Endothelial cell of umbilical vein (primary cell): ENCODE data around the gene PIK3R1. TPM values are rescaled to one million over a fixed set of nuclear protein-coding genes. Genes with fewer than 3 reads are reported as not detected.

Experiments used
- BruUV-seq: library from RNA; stranded (reverse); fragments of 400-500 nt; replicated peaks from 2 replicates; lab custom pipeline; 2021; lab: Mats Ljungman, UMichigan
- CTCF ChIA-PET: fragments of 300-600, 350-600 bp; sonication (Branson Sonifier 250); formaldehyde crosslinking; loops from one replicate; lab custom pipeline; 2021; ENCODE audit warnings: antibody characterized with exemption, inconsistent platforms; lab: Charles Lee
- POLR2A ChIA-PET: fragments of 300-600, 350-600 bp; sonication (Branson Sonifier 250); formaldehyde crosslinking; loops from one replicate; lab custom pipeline; 2021; ENCODE audit warnings: antibody characterized with exemption, inconsistent platforms; lab: Charles Lee
- DNase-seq: peaks from one replicate; pipeline ENCODE4 v3.0.0-alpha.2; 2011; ENCODE audit warnings: low read depth, low spot score
- FAIRE-seq: peaks from 2 replicates; lab custom pipeline; 2011; peaks lifted over from hg19 to GRCh38; lab: Jason Lieb, UNC
- H2AFZ ChIP-seq: 2 replicates; pipeline ENCODE4 v1.6.0; 2012; ENCODE audit warnings: low read depth, low read length, control low read depth, inconsistent platforms
- H3K27ac ChIP-seq: 2 replicates; pipeline ENCODE4 v1.5.1; 2011; ENCODE audit warnings: low read depth, mild to moderate bottlenecking, control low read depth, low read length, moderate library complexity; ENCODE audit not compliant: insufficient read depth
- H3K27me3 ChIP-seq, 2 experiments: 2 replicates each; pipeline versions ENCODE4 v1.6.0 to v1.6.1; 2011; ENCODE audit warnings: low read length in 2 of 2, mixed read lengths in 1 of 2; ENCODE audit not compliant: control insufficient read depth in 2 of 2, insufficient read depth in 2 of 2
- H3K36me3 ChIP-seq, 2 experiments: 2 replicates in 1 of 2; 3 replicates in 1 of 2; pipeline ENCODE4 v1.5.1; 2011; ENCODE audit warnings: low read length in 2 of 2, mild to moderate bottlenecking in 1 of 2, moderate library complexity in 1 of 2; ENCODE audit not compliant: control insufficient read depth in 2 of 2, insufficient read depth in 2 of 2; ENCODE audit errors: extremely low read depth in 1 of 2
- H3K4me1 ChIP-seq: 3 replicates; pipeline ENCODE4 v1.5.1; 2011; ENCODE audit warnings: mild to moderate bottlenecking, low read length; ENCODE audit not compliant: control insufficient read depth, insufficient read depth; ENCODE audit errors: extremely low read depth
- H3K4me2 ChIP-seq: 2 replicates; pipeline ENCODE4 v1.6.1; 2011; ENCODE audit warnings: low read length, control low read depth, mixed read lengths; ENCODE audit not compliant: insufficient read depth
- H3K4me3 ChIP-seq, 3 experiments: fragments of 200-600 bp in 1 of 3; sonication (generic), shearing (Covaris generic) in 1 of 3; replicated peaks in 1 of 3; 2 replicates each; pipeline ENCODE4 v1.5.1; 2011 to 2016; ENCODE audit warnings: control low read depth in 3 of 3, low read length in 3 of 3, mild to moderate bottlenecking in 2 of 3, inconsistent platforms in 1 of 3, low read depth in 1 of 3, moderate library complexity in 1 of 3; ENCODE audit not compliant: insufficient read depth in 1 of 3
- H3K79me2 ChIP-seq: 2 replicates; pipeline ENCODE4 v1.6.0; 2012; ENCODE audit warnings: low read length, inconsistent platforms; ENCODE audit not compliant: control insufficient read depth, insufficient read depth
- H3K9ac ChIP-seq: replicated peaks from 2 replicates; pipeline ENCODE3; 2011; ENCODE audit warnings: low read length, control low read depth; ENCODE audit not compliant: insufficient read depth; ENCODE audit errors: extremely low read depth
- H3K9me1 ChIP-seq: replicated peaks from 3 replicates; pipeline ENCODE4 v1.6.0; 2011; ENCODE audit warnings: mild to moderate bottlenecking, low read length; ENCODE audit not compliant: control insufficient read depth, insufficient read depth; ENCODE audit errors: extremely low read depth
- H3K9me3 ChIP-seq: replicated peaks from 2 replicates; pipeline ENCODE4 v1.5.1; 2012; ENCODE audit warnings: low read length, inconsistent platforms; ENCODE audit not compliant: control insufficient read depth, insufficient read depth
- H4K20me1 ChIP-seq: replicated peaks from 2 replicates; pipeline ENCODE3; 2011; ENCODE audit warnings: mild to moderate bottlenecking, low read length; ENCODE audit not compliant: control insufficient read depth, insufficient read depth; ENCODE audit errors: extremely low read depth
- EZH2 ChIP-seq: IDR thresholded peaks from 2 replicates; pipeline ENCODE4 v1.6.1; 2012; ENCODE audit warnings: borderline replicate concordance, low read depth, mild to moderate bottlenecking, moderate library complexity, low read length, inconsistent platforms; ENCODE audit not compliant: severe bottlenecking
- FOS ChIP-seq: IDR thresholded peaks from 2 replicates; pipeline ENCODE4 v1.6.1; 2011; ENCODE audit warnings: mild to moderate bottlenecking, low read length, moderate library complexity, borderline replicate concordance; ENCODE audit not compliant: insufficient read depth
- GATA2 ChIP-seq: IDR thresholded peaks from 2 replicates; pipeline ENCODE4 v1.7.0; 2011; ENCODE audit warnings: low read depth, mild to moderate bottlenecking, moderate library complexity, mixed read lengths, low read length; ENCODE audit not compliant: insufficient read length, insufficient read depth
- JUN ChIP-seq: IDR thresholded peaks from 2 replicates; pipeline ENCODE4 v1.6.1; 2011; ENCODE audit warnings: borderline replicate concordance, low read depth; ENCODE audit not compliant: insufficient read length, insufficient read depth
- MAX ChIP-seq: IDR thresholded peaks from 2 replicates; pipeline ENCODE4 v1.6.1; 2011; ENCODE audit not compliant: insufficient read depth, insufficient read length
- MYC ChIP-seq: IDR thresholded peaks from one replicate; pipeline ENCODE4 v1.6.1; 2011; ENCODE audit warnings: mild to moderate bottlenecking, low read depth, low read length
- POLR2A ChIP-seq: IDR thresholded peaks from 2 replicates; pipeline ENCODE4 v1.6.1; 2012; ENCODE audit warnings: low read depth, mild to moderate bottlenecking, control low read depth, low read length
- POLR2AphosphoS5 ChIP-seq: IDR thresholded peaks from 2 replicates; pipeline ENCODE4 v1.6.1; 2012; ENCODE audit warnings: low read depth, mild to moderate bottlenecking, control low read depth, low read length, moderate library complexity; ENCODE audit not compliant: insufficient read depth
- dilution Hi-C: fragments of 300-500 bp; cut with MboI; formaldehyde crosslinking; loops from one replicate; pipeline ENCODE4 v1.15.0; 2019; ENCODE audit warnings: low sequenced_read_pairs; ENCODE audit not compliant: extremely low pct_ligation_motif_present
- intact Hi-C: fragments of 100-400 bp; cut with micrococcal nuclease; formaldehyde crosslinking; loops from one replicate; pipeline ENCODE4 v1.10.0; 2022
- polyA plus RNA-seq, 4 experiments: library from polyadenylated mRNA; depleted of rRNA in 3 of 4; stranded (reverse) in 3 of 4; unstranded in 1 of 4; fragments of >200 nt; gene quantifications; 2 replicates each; pipeline versions ENCODE4 v1.2.1 to v1.2.3, GENCODE V29; 2011 to 2012; ENCODE audit warnings: missing spikeins in 1 of 4
- total RNA-seq: library from RNA; stranded (reverse); gene quantifications from 2 replicates; pipeline ENCODE4 v1.2.3, GENCODE V29; 2021
- TF ChIP-seq, protein P1 (sequence below), 2 donors: IDR thresholded peaks; 1 replicate in 1 of 2; 2 replicates in 1 of 2; pipeline ENCODE4 v1.5.1; 2011; ENCODE audit warnings: low read length in 2 of 2, mild to moderate bottlenecking in 2 of 2, moderate library complexity in 2 of 2, control low read depth in 1 of 2, inconsistent platforms in 1 of 2, low read depth in 1 of 2; ENCODE audit not compliant: insufficient read depth in 1 of 2; ENCODE audit errors: extremely low read depth in 1 of 2

Gene PIK3R1
- total and polyA plus RNA-seq, 2 donors (not counting 3 experiments of a cell fraction or from before 2014, with no cell fraction given) = 2.8 to 30.0 TPM

DNA sequence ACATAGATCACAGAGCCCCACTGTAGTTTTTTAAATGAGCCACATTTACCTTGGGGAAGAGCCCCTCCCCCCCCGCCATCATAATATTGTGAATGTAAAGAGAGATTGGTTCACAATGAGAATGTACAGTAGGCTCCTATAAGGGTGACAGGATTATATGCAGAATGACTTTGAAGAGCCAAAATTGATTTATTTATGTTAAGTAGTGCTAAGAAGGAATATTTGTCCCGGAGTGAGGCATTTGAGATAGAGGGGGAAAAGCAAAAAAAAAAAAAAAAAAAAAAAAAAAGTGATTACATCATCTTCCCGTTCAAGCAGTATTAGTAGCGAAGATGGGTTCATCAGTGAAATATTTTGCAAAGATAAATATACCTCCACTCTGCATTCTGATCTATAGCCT is 73.9 kb downstream of the PIK3R1 start:
- H3K9me1 ChIP-seq = no peaks in the 10 kb centered on the region
- no peak overlapping the region for H3K4me3 ChIP-seq
- dilution Hi-C loops (no loop called here), intact Hi-C loops (loop anchor here (2.0 kb wide), 2 partner anchors 43 to 63 kb away; no protein-coding TSS in a partner anchor)
- TF ChIP-seq MAX = no peak
- TF ChIP-seq JUN = no peak
- no peak for TF ChIP-seq FOS
- TF ChIP-seq POLR2A = no peak
- no peak for TF ChIP-seq MYC
- no TSS peak for BruUV-seq
- H3K79me2 ChIP-seq = no peaks in the 10 kb centered on the region
- no peak for FAIRE-seq
- ChIA-PET CTCF (no interaction called here), POLR2A (no interaction called here)
- H4K20me1 ChIP-seq = no peaks in the 10 kb centered on the region
- peaks cover 11% of the 10 kb centered on the region for H3K4me1 ChIP-seq
- no peak overlapping the region for H2AFZ ChIP-seq
- no peak overlapping the region for H3K4me2 ChIP-seq
- H3K9me3 ChIP-seq = no peaks in the 10 kb centered on the region
- H3K27me3 ChIP-seq = no peaks in the 10 kb centered on the region
- H3K36me3 ChIP-seq = peaks cover 0 to 13% of the 10 kb centered on the region in 2 experiments
- no peak overlapping the region for H3K9ac ChIP-seq
- H3K27ac ChIP-seq = no peak overlapping the region
- no peak for DNase-seq

DNA sequence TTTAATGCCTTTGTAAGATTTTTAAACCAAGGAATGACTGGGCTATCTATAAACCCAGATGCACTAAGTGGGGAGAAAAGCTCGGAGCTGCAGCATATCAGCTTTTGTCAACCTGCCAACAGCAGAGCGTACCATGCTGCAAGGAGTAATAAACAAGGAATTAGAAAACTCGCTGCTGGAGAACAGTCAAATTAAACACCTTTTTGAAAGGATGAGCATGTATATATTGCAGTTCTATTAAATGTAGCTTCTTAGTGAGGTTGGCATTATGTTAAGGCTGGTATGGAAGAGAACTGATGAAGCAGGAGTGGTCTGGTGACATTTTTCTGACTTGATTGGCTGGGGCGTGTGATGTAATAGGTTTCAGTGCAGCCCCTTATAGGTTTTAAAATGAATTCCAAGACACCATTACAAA is 74.7 kb downstream of the PIK3R1 start:
- Histone ChIP-seq H3K4me1 (peaks cover 11% of the 10 kb centered on the region), H3K9ac (no peak overlapping the region), H3K79me2 (no peaks in the 10 kb centered on the region), H4K20me1 (no peaks in the 10 kb centered on the region), H3K4me3 (no peak overlapping the region), H2AFZ (no peak overlapping the region), H3K27me3 (no peaks in the 10 kb centered on the region), H3K4me2 (no peak overlapping the region), H3K27ac (no peak overlapping the region), H3K9me3 (no peaks in the 10 kb centered on the region), H3K36me3 (peaks cover 2 to 13% of the 10 kb centered on the region in 2 experiments), H3K9me1 (no peaks in the 10 kb centered on the region)
- dilution Hi-C loops = no loop called here
- ChIA-PET CTCF (interaction anchor here (0.8 kb wide), 1 partner anchor 171 kb away, joined by 3 read pairs; no protein-coding TSS in a partner anchor), POLR2A (no interaction called here)
- DNase-seq (no peak), FAIRE-seq (no peak)
- BruUV-seq = no TSS peak
- TF ChIP-seq FOS (no peak), JUN (no peak), GATA2 (no peak), MAX (no peak), POLR2A (no peak), POLR2AphosphoS5 (no peak), EZH2 (no peak), MYC (no peak)
- TF ChIP-seq, protein P1, sequence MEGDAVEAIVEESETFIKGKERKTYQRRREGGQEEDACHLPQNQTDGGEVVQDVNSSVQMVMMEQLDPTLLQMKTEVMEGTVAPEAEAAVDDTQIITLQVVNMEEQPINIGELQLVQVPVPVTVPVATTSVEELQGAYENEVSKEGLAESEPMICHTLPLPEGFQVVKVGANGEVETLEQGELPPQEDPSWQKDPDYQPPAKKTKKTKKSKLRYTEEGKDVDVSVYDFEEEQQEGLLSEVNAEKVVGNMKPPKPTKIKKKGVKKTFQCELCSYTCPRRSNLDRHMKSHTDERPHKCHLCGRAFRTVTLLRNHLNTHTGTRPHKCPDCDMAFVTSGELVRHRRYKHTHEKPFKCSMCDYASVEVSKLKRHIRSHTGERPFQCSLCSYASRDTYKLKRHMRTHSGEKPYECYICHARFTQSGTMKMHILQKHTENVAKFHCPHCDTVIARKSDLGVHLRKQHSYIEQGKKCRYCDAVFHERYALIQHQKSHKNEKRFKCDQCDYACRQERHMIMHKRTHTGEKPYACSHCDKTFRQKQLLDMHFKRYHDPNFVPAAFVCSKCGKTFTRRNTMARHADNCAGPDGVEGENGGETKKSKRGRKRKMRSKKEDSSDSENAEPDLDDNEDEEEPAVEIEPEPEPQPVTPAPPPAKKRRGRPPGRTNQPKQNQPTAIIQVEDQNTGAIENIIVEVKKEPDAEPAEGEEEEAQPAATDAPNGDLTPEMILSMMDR (IDR thresholded peaks at IDR 0.05; ENCODE audit: extremely low read depth in 1 of 2, insufficient read depth in 1 of 2, low read depth in 1 of 2, low read length in 2 of 2) = no peak
- intact Hi-C loops = no loop called here
